CD8-positive, alpha-beta memory T cell (primary cell): ENCODE data around the gene MRPL37. TPM values are rescaled to one million over a fixed set of nuclear protein-coding genes. Genes with fewer than 3 reads are reported as not detected.
A peak's percentile ranks its signal among the peaks of the same experiment; 100 is the strongest.

Experiments
- CTCF ChIA-PET: fragments of 350-600 bp; sonication (Branson Sonifier 250); formaldehyde crosslinking; loops from one replicate; lab custom pipeline; 2021; ENCODE audit warnings: antibody characterized with exemption; lab: Charles Lee
- POLR2A ChIA-PET: fragments of 350-600 bp; sonication (Branson Sonifier 250); formaldehyde crosslinking; loops from one replicate; lab custom pipeline; 2021; ENCODE audit warnings: antibody characterized with exemption; lab: Charles Lee
- DNase-seq, 5 donors: peaks; one replicate each; pipeline versions ENCODE4 v3.0.0 to v3.0.0-alpha.2; 2020 to 2022; ENCODE audit warnings: mixed read lengths in 1 of 5
- H3K27ac ChIP-seq: one replicate; pipeline ENCODE4 v1.7.0; 2013; ENCODE audit warnings: low read depth, mild to moderate bottlenecking, low read length, moderate library complexity
- H3K27me3 ChIP-seq: 2 replicates; pipeline ENCODE4 v1.7.0; 2013; ENCODE audit warnings: low read length, mild to moderate bottlenecking; ENCODE audit not compliant: insufficient read depth, poor library complexity, severe bottlenecking
- H3K36me3 ChIP-seq: 2 replicates; pipeline ENCODE4 v1.7.0; 2013; ENCODE audit warnings: mild to moderate bottlenecking, low read length, moderate library complexity; ENCODE audit not compliant: insufficient read depth
- H3K4me1 ChIP-seq: 2 replicates; pipeline ENCODE4 v1.7.0; 2013; ENCODE audit warnings: mild to moderate bottlenecking, low read length, moderate library complexity; ENCODE audit not compliant: insufficient read depth
- H3K4me3 ChIP-seq: 2 replicates; pipeline ENCODE4 v1.7.0; 2013; ENCODE audit warnings: mild to moderate bottlenecking, low read length
- H3K9me3 ChIP-seq: 2 replicates; pipeline ENCODE4 v1.7.0; 2013; ENCODE audit warnings: mild to moderate bottlenecking, low read length
- H3K27ac Mint-ChIP-seq, 8 donors: one replicate each; pipeline ENCODE4 v1.8.0; 2020 to 2021; ENCODE audit warnings: mixed read lengths in 8 of 8, mild to moderate bottlenecking in 6 of 8, inconsistent platforms in 3 of 8, moderate library complexity in 3 of 8
- H3K27me3 Mint-ChIP-seq, 2 donors: one replicate each; pipeline ENCODE4 v1.8.0; 2020 to 2021; ENCODE audit warnings: mixed read lengths in 2 of 2, mild to moderate bottlenecking in 1 of 2, moderate library complexity in 1 of 2
- H3K36me3 Mint-ChIP-seq, 3 donors: one replicate each; pipeline ENCODE4 v1.8.0; 2020 to 2021; ENCODE audit warnings: mixed read lengths in 3 of 3, inconsistent platforms in 1 of 3, mild to moderate bottlenecking in 1 of 3
- H3K4me1 Mint-ChIP-seq, 3 donors: one replicate each; pipeline ENCODE4 v1.8.0; 2020 to 2021; ENCODE audit warnings: mixed read lengths in 3 of 3, inconsistent platforms in 1 of 3, mild to moderate bottlenecking in 1 of 3
- H3K4me3 Mint-ChIP-seq, 7 donors: one replicate each; pipeline ENCODE4 v1.8.0; 2020 to 2021; ENCODE audit warnings: mixed read lengths in 7 of 7, mild to moderate bottlenecking in 6 of 7, moderate library complexity in 4 of 7, inconsistent platforms in 2 of 7
- H3K9me3 Mint-ChIP-seq, 5 donors: one replicate each; pipeline ENCODE4 v1.8.0; 2020 to 2022; ENCODE audit warnings: mixed read lengths in 5 of 5, mild to moderate bottlenecking in 3 of 5, moderate library complexity in 2 of 5, inconsistent platforms in 1 of 5
- polyA plus RNA-seq: library from polyadenylated mRNA; unstranded; fragments of 300-500 nt; fragmentation: Illumina TruSeq; gene quantifications from one replicate; pipeline ENCODE4 v1.2.3, GENCODE V29; 2021
- total RNA-seq, 2 experiments: library from RNA; stranded (reverse); gene quantifications; one replicate each; pipeline ENCODE4 v1.2.3, GENCODE V29; 2021

Gene MRPL37
- 100 to 1,000 TPM; 226 to 229 TPM for total RNA-seq
- polyA plus RNA-seq: 58.8 TPM

- H3K27ac ChIP-seq: peak within 1 kb of the TSS; percentile 75
- ChIA-PET POLR2A (interaction anchor here (1.1 kb wide), 1 partner anchor 206 kb away, joined by 4 read pairs; the partner anchor contains the start of gene SSBP3), CTCF (interaction anchor here (0.9 to 2.4 kb wide), 6 partner anchors 10 to 289 kb away, joined by 3 to 13 read pairs (median 3); partner anchors contain the start of gene SSBP3)
- peaks cover 0 to 44% (median 1%) of the 10 kb centered on the region in 3 donors for H3K36me3 Mint-ChIP-seq
- no peaks in the 10 kb centered on the region for H3K27me3 ChIP-seq
- H3K4me3 Mint-ChIP-seq: peak within 1 kb of the TSS; percentile 88 to 96 (median 93)
- peaks cover 19% of the 10 kb centered on the region for H3K4me1 ChIP-seq
- H3K27ac Mint-ChIP-seq: peak within 1 kb of the TSS; percentile 27 to 93 (median 92)
- no peaks in the 10 kb centered on the region for H3K36me3 ChIP-seq
- H3K27me3 Mint-ChIP-seq: no peaks in the 10 kb centered on the region
- H3K4me3 ChIP-seq: peak within 1 kb of the TSS; percentile 94
- H3K4me1 Mint-ChIP-seq: peaks cover 37 to 55% (median 38%) of the 10 kb centered on the region in 3 donors
- no peaks in the 10 kb centered on the region for H3K9me3 Mint-ChIP-seq
- peak; percentile 79 to 92 (median 89) for DNase-seq
- no peaks in the 10 kb centered on the region for H3K9me3 ChIP-seq
These were observed at the start of gene MRPL37, which contains the start of gene CYB5RL for GRCh38 chr1:54199765-54200518. Gene MRPL37 (plus strand): TSS chr1:54200167. CDS start chr1:54200244, 77 bp downstream. Gene CYB5RL (minus strand): TSS chr1:54200030. CDS start chr1:54195616, 4,414 bp downstream.

- Histone ChIP-seq H3K4me3 (no peak overlapping the region), H3K4me1 (no peaks in the 10 kb centered on the region), H3K27ac (no peak overlapping the region), H3K9me3 (no peaks in the 10 kb centered on the region), H3K27me3 (no peaks in the 10 kb centered on the region), H3K36me3 (no peaks in the 10 kb centered on the region)
- CTCF ChIA-PET: no interaction called here
- H3K27ac Mint-ChIP-seq: no peak overlapping the region
- no peak for DNase-seq
- H3K9me3 Mint-ChIP-seq: no peaks in the 10 kb centered on the region
- H3K27me3 Mint-ChIP-seq: peaks cover 0 to 3% of the 10 kb centered on the region in 2 donors
- no peak overlapping the region for H3K4me3 Mint-ChIP-seq
- no peaks in the 10 kb centered on the region for H3K36me3 Mint-ChIP-seq
- H3K4me1 Mint-ChIP-seq: no peaks in the 10 kb centered on the region
- POLR2A ChIA-PET: no interaction called here
These were observed 49.0 kb upstream of the MRPL37 start for GRCh38 chr1:54151013-54151412.

GRCh38 chr1:54152696-54153095 lies 47.3 kb upstream of the MRPL37 start, which contains the start of gene CDCP2:
Gene CDCP2 (minus strand): TSS chr1:54153000. CDS start chr1:54152922, 78 bp downstream.
- Histone ChIP-seq H3K36me3 (no peaks in the 10 kb centered on the region), H3K27me3 (no peaks in the 10 kb centered on the region), H3K4me1 (no peaks in the 10 kb centered on the region), H3K9me3 (no peaks in the 10 kb centered on the region), H3K27ac (no peak within 1 kb of the TSS), H3K4me3 (no peak within 1 kb of the TSS)
- no peaks in the 10 kb centered on the region for H3K9me3 Mint-ChIP-seq
- no peaks in the 10 kb centered on the region for H3K4me1 Mint-ChIP-seq
- ChIA-PET POLR2A (no interaction called here), CTCF (no interaction called here)
- no peak for DNase-seq
- H3K4me3 Mint-ChIP-seq: no peak within 1 kb of the TSS
- no peak within 1 kb of the TSS for H3K27ac Mint-ChIP-seq
- H3K27me3 Mint-ChIP-seq: peaks cover 0 to 5% of the 10 kb centered on the region in 2 donors
- H3K36me3 Mint-ChIP-seq: no peaks in the 10 kb centered on the region

- no peak overlapping the region for H3K4me3 Mint-ChIP-seq
- no peaks in the 10 kb centered on the region for H3K4me1 ChIP-seq
- no peaks in the 10 kb centered on the region for H3K27me3 ChIP-seq
- no peaks in the 10 kb centered on the region for H3K36me3 Mint-ChIP-seq
- H3K4me3 ChIP-seq: no peak overlapping the region
- ChIA-PET CTCF (no interaction called here), POLR2A (no interaction called here)
- no peaks in the 10 kb centered on the region for H3K36me3 ChIP-seq
- H3K9me3 ChIP-seq: no peaks in the 10 kb centered on the region
- H3K4me1 Mint-ChIP-seq: no peaks in the 10 kb centered on the region
- H3K9me3 Mint-ChIP-seq: no peaks in the 10 kb centered on the region
- peaks cover 0 to 5% of the 10 kb centered on the region in 2 donors for H3K27me3 Mint-ChIP-seq
- peak in 1 of 5 donors; percentile 23 for DNase-seq
- H3K27ac Mint-ChIP-seq: no peak overlapping the region
- H3K27ac ChIP-seq: no peak overlapping the region
These were observed 46.2 kb upstream of the MRPL37 start for GRCh38 chr1:54153535-54154439.

- Mint-ChIP-seq H3K27me3 (peaks cover 0 to 5% of the 10 kb centered on the region in 2 donors), H3K36me3 (no peaks in the 10 kb centered on the region), H3K4me1 (no peaks in the 10 kb centered on the region), H3K9me3 (no peaks in the 10 kb centered on the region), H3K4me3 (no peak overlapping the region), H3K27ac (peak overlapping the region in 1 of 8 donors; percentile 50)
- no peaks in the 10 kb centered on the region for H3K9me3 ChIP-seq
- POLR2A ChIA-PET: no interaction called here
- no peaks in the 10 kb centered on the region for H3K4me1 ChIP-seq
- DNase-seq: peak in 1 of 5 donors; percentile 7
- CTCF ChIA-PET: no interaction called here
- H3K4me3 ChIP-seq: no peak overlapping the region
- H3K27me3 ChIP-seq: no peaks in the 10 kb centered on the region
- H3K36me3 ChIP-seq: no peaks in the 10 kb centered on the region
- no peak overlapping the region for H3K27ac ChIP-seq
These were observed 43.8 kb upstream of the MRPL37 start for GRCh38 chr1:54156201-54156600.

GRCh38 chr1:54156986-54157385 lies 43.0 kb upstream of the MRPL37 start:
- POLR2A ChIA-PET: no interaction called here
- Mint-ChIP-seq H3K9me3 (no peaks in the 10 kb centered on the region), H3K27ac (no peak overlapping the region), H3K4me3 (no peak overlapping the region), H3K36me3 (no peaks in the 10 kb centered on the region), H3K4me1 (no peaks in the 10 kb centered on the region), H3K27me3 (peaks cover 0 to 5% of the 10 kb centered on the region in 2 donors)
- H3K9me3 ChIP-seq: no peaks in the 10 kb centered on the region
- H3K36me3 ChIP-seq: no peaks in the 10 kb centered on the region
- no peak overlapping the region for H3K27ac ChIP-seq
- CTCF ChIA-PET: no interaction called here
- H3K4me3 ChIP-seq: no peak overlapping the region
- no peaks in the 10 kb centered on the region for H3K4me1 ChIP-seq
- DNase-seq: peak in 1 of 5 donors; percentile 11
- no peaks in the 10 kb centered on the region for H3K27me3 ChIP-seq

GRCh38 chr1:54157401-54157800 lies 42.6 kb upstream of the MRPL37 start:
- H3K4me3 Mint-ChIP-seq: no peak overlapping the region
- peaks cover 0 to 5% of the 10 kb centered on the region in 2 donors for H3K27me3 Mint-ChIP-seq
- Histone ChIP-seq H3K9me3 (no peaks in the 10 kb centered on the region), H3K4me3 (no peak overlapping the region), H3K27me3 (no peaks in the 10 kb centered on the region), H3K36me3 (no peaks in the 10 kb centered on the region), H3K4me1 (no peaks in the 10 kb centered on the region), H3K27ac (no peak overlapping the region)
- peak in 1 of 5 donors; percentile 33 for DNase-seq
- H3K4me1 Mint-ChIP-seq: no peaks in the 10 kb centered on the region
- CTCF ChIA-PET: no interaction called here
- POLR2A ChIA-PET: no interaction called here
- no peak overlapping the region for H3K27ac Mint-ChIP-seq
- H3K36me3 Mint-ChIP-seq: no peaks in the 10 kb centered on the region
- no peaks in the 10 kb centered on the region for H3K9me3 Mint-ChIP-seq
